ENCODE results near the gene UPK1A.
"Not testable (repeated sequence)": the region's sequence is repeated elsewhere in the genome, so short reads cannot be mapped to it uniquely, and the experiment has no call there.

GRCh38 chr19:35654828-35655227 lies 11.5 kb upstream of the UPK1A start:
- TF ChIP-seq POLR2AphosphoS5, POLR2A (IDR thresholded peaks at IDR 0.05): not testable (repeated sequence)
- TF ChIP-seq, protein P1, sequence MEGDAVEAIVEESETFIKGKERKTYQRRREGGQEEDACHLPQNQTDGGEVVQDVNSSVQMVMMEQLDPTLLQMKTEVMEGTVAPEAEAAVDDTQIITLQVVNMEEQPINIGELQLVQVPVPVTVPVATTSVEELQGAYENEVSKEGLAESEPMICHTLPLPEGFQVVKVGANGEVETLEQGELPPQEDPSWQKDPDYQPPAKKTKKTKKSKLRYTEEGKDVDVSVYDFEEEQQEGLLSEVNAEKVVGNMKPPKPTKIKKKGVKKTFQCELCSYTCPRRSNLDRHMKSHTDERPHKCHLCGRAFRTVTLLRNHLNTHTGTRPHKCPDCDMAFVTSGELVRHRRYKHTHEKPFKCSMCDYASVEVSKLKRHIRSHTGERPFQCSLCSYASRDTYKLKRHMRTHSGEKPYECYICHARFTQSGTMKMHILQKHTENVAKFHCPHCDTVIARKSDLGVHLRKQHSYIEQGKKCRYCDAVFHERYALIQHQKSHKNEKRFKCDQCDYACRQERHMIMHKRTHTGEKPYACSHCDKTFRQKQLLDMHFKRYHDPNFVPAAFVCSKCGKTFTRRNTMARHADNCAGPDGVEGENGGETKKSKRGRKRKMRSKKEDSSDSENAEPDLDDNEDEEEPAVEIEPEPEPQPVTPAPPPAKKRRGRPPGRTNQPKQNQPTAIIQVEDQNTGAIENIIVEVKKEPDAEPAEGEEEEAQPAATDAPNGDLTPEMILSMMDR (IDR thresholded peaks at IDR 0.05) = not testable (repeated sequence)

Data from breast epithelium (tissue), 3 donors.